Epithelial cell of proximal tubule (primary cell): Measurements from ENCODE around the gene CLSTN1. TPM values are rescaled to one million over a fixed set of nuclear protein-coding genes. Genes with fewer than 3 reads are reported as not detected.

Source experiments
- DNase-seq: peaks from one replicate; pipeline ENCODE4 v3.0.0-alpha.2; 2011; ENCODE audit warnings: low read depth
- H3K4me3 ChIP-seq: 2 replicates; pipeline ENCODE4 v1.5.1; 2011; ENCODE audit warnings: low read depth, mild to moderate bottlenecking, low read length
- CTCF ChIP-seq: conservative IDR thresholded peaks from 2 replicates; pipeline ENCODE4 v1.5.1; 2012; ENCODE audit warnings: low read depth, mild to moderate bottlenecking, low read length
- total RNA-seq: library from RNA; depleted of rRNA; stranded (reverse); fragments of >200 nt; gene quantifications from 2 replicates; pipeline ENCODE4 v1.2.3, GENCODE V29; 2015

CLSTN1 gene
- total RNA-seq, 1 donor from 2014 or later = 87.5 TPM

DNA sequence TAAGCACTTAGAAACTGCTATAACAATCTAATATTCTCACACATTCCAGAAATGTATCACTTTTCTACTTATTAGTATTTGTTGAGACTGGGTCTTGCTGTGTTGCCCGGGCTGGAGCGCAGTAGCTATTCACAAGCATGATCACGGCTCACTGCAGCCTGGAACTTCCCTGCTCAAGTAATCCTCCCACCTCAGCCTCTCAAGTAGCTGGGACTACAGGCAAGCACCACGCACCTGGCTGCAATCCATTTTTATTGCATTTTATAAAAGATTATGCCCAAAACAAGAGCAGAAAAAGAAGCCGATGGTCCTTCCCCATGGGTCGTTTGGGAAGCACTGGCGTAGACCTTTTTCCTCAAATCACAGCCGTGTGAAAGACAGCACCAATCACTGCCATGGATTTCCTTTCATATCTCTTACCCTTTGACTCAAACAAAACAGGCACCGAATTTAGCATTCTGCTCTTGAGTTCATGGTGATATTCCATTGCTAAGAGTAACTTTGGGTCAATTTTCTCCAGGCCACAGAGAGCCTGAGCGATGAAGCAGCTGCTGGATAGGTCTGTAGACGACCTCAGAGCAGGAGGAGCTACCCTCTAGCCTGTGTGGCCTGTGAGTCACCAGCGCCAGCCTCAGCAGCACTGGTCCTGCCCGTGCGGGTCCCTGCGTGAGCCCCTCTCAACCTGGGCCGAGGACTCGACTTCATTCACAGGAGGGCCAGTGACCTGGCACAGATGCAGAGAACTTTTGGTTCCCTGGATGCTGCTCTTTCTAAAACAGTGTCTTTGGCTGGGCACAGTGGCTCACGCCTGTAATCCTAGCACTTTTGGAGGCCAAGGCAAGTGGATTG is 91.4 kb downstream of the CLSTN1 start:
- TF ChIP-seq CTCF = no peak
- DNase-seq = no peak
- no peak overlapping the region for H3K4me3 ChIP-seq

GRCh38 chr1:9731561-9731960 is 92.2 kb downstream of the CLSTN1 start:
- no peak overlapping the region for H3K4me3 ChIP-seq
- no peak for DNase-seq
- no peak for TF ChIP-seq CTCF

DNA sequence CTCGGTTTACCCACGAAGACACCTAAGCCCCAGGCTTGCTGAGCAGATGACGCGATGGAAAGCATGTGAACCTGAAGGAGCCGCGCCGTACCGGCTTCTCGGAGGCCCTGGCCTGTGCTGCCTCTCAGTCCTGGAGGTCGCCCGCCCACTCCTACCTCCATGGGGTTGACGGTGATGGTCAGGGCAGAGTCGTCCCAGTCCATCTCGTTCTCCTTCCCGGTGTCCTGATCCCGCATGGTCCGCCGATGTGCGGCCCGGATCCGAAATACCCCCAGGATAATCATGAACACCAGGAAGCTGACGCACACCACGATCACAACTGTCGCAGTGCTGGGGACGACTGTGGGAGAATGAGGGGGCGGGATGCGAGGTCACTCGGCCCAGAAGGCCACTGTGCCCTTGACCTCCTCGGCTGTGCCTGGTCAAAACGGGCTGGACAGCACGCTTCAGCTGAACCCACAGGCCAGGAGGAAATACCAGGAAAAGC is 92.7 kb downstream of the CLSTN1 start:
- H3K4me3 ChIP-seq = no peak overlapping the region
- no peak for DNase-seq
- no peak for TF ChIP-seq CTCF

DNA sequence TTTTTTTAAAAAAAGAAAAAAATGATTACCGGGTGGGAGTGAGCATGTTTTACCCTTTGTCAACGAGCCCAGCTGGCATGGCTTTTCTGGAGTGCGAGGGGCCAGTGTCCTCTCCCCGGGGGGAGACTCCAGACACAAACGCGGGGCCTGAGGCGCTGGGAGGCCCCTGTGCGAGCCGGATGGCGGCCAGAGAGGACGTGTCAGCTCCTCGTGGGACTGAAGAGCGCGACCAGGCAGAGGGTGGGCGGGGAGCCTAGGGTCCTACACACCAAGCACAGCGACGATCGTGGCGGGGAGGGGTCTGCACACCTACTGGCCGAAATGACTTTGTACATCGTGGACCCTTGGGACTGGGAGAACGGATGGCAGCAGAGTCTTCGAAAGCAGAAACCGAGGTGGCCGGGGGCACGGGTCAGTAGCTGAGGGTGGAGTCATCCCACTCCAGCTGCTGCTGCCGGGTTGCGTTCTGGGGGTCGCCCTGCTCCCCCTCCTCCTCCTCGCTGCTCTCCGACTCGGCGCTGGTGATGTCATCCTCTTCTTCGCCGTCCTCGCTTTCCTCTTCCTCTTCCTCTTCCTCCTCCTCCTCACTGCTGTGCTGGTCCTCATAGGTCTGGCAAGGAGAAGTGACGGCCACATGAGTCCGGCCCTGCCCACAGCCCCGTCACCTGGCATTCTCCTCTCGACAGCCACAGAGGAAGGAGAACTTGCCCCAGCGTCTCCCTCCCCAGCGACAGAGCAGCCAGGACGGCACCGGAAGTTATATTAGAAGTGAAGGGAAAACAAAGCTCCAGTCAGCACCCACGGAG is 93.5 kb downstream of the CLSTN1 start:
- TF ChIP-seq CTCF = no peak
- no peak for DNase-seq
- no peak overlapping the region for H3K4me3 ChIP-seq

DNA sequence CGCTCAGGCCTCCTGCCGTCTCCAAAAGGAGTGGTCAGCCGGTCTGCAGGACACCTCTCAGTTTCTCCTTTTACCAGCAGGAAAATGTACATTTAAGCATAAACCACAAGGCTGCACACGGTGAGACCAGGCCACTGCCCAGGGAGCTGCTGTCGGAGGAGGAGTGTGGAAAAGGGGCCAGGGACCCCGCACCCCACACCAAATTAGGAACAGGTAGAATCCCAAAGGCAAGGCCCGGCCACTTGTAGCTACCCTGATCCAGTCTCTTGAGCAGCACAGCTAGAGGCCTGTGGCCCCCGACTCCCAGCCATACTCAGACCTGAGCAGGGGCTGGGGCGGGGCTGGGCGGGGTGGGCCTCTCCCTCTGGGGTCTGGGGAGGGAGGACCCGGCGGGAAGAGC is 94.2 kb downstream of the CLSTN1 start:
- no peak for DNase-seq
- no peak for TF ChIP-seq CTCF
- no peak overlapping the region for H3K4me3 ChIP-seq

GRCh38 chr1:9728451-9729295 is 95.1 kb downstream of the CLSTN1 start:
- H3K4me3 ChIP-seq = no peak overlapping the region
- no peak for DNase-seq
- TF ChIP-seq CTCF = no peak
